ENCODE data around the gene CASS4. TPM values are rescaled to one million over a fixed set of nuclear protein-coding genes. Genes with fewer than 3 reads are reported as not detected.

Gene CASS4
- total RNA-seq, 1 experiment from 2014 or later = 0.15 TPM

DNA sequence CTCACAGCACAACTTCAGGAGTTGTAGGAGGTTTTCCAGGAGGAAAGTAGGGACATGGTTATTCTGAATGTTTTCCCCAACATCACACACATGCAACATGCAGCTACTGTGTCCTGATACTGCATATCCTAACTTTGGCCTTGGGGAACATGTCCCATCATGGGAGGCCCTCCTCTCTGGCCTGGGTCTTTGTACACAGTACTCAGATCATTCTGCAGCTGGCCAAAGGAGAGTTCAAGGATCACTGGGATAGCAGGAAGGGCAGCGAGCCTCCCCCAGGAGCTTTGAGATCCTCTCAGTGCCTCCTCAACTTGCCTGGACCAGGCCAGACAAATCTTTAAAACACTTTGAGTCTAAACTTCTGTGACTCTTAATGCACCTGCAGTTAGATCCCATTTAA is 12.9 kb downstream of the CASS4 start:
- TF ChIP-seq POLR2AphosphoS5 (IDR thresholded peaks at IDR 0.05; ENCODE audit: low read depth, low read length) (no peak), TCF7L2 (IDR thresholded peaks at IDR 0.05; ENCODE audit: low read depth, low read length) (no peak), SIN3A (IDR thresholded peaks at IDR 0.05; ENCODE audit: borderline replicate concordance, insufficient read depth, low read depth, low read length) (no peak)
- TF ChIP-seq, protein P1, sequence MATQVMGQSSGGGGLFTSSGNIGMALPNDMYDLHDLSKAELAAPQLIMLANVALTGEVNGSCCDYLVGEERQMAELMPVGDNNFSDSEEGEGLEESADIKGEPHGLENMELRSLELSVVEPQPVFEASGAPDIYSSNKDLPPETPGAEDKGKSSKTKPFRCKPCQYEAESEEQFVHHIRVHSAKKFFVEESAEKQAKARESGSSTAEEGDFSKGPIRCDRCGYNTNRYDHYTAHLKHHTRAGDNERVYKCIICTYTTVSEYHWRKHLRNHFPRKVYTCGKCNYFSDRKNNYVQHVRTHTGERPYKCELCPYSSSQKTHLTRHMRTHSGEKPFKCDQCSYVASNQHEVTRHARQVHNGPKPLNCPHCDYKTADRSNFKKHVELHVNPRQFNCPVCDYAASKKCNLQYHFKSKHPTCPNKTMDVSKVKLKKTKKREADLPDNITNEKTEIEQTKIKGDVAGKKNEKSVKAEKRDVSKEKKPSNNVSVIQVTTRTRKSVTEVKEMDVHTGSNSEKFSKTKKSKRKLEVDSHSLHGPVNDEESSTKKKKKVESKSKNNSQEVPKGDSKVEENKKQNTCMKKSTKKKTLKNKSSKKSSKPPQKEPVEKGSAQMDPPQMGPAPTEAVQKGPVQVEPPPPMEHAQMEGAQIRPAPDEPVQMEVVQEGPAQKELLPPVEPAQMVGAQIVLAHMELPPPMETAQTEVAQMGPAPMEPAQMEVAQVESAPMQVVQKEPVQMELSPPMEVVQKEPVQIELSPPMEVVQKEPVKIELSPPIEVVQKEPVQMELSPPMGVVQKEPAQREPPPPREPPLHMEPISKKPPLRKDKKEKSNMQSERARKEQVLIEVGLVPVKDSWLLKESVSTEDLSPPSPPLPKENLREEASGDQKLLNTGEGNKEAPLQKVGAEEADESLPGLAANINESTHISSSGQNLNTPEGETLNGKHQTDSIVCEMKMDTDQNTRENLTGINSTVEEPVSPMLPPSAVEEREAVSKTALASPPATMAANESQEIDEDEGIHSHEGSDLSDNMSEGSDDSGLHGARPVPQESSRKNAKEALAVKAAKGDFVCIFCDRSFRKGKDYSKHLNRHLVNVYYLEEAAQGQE (IDR thresholded peaks at IDR 0.05; ENCODE audit: insufficient read depth in 1 of 2, low read depth in 2 of 2, low read length in 1 of 2) = no peak
- TF ChIP-seq, protein P2, sequence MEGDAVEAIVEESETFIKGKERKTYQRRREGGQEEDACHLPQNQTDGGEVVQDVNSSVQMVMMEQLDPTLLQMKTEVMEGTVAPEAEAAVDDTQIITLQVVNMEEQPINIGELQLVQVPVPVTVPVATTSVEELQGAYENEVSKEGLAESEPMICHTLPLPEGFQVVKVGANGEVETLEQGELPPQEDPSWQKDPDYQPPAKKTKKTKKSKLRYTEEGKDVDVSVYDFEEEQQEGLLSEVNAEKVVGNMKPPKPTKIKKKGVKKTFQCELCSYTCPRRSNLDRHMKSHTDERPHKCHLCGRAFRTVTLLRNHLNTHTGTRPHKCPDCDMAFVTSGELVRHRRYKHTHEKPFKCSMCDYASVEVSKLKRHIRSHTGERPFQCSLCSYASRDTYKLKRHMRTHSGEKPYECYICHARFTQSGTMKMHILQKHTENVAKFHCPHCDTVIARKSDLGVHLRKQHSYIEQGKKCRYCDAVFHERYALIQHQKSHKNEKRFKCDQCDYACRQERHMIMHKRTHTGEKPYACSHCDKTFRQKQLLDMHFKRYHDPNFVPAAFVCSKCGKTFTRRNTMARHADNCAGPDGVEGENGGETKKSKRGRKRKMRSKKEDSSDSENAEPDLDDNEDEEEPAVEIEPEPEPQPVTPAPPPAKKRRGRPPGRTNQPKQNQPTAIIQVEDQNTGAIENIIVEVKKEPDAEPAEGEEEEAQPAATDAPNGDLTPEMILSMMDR (IDR thresholded peaks at IDR 0.05) = no peak
- Histone ChIP-seq H3K4me3 (ENCODE audit: low read depth in 2 of 2, low read length in 2 of 2) (no peak overlapping the region), H3K9me3 (ENCODE audit: control insufficient read depth, insufficient read depth, low read depth, low read length) (no peaks in the 10 kb centered on the region), H3K27me3 (ENCODE audit: control insufficient read depth, insufficient read depth, low read length) (no peaks in the 10 kb centered on the region), H3K36me3 (ENCODE audit: control insufficient read depth, insufficient read depth, low read length) (no peaks in the 10 kb centered on the region), H3K27ac (ENCODE audit: low read length) (no peak overlapping the region), H3K4me1 (ENCODE audit: control insufficient read depth, insufficient read depth, low read length) (no peaks in the 10 kb centered on the region)
- ATAC-seq (no peak), DNase-seq (ENCODE audit: low read depth, low spot score) (no peak)
- ChIA-PET CTCF (no interaction called here), POLR2A (interaction anchor here (0.6 kb wide), 1 partner anchor 12 kb away, joined by 6 read pairs; no protein-coding TSS in a partner anchor)
- intact Hi-C loops (cut with micrococcal nuclease; ENCODE audit: unreplicated experiment) (no loop called here), in situ Hi-C loops (cut with HindIII; ENCODE audit: low pct_unique_long_range_greater_than_20kb, low sequenced_read_pairs) (no loop called here)
- no TSS peak for BruUV-seq (replicated peaks)

DNA sequence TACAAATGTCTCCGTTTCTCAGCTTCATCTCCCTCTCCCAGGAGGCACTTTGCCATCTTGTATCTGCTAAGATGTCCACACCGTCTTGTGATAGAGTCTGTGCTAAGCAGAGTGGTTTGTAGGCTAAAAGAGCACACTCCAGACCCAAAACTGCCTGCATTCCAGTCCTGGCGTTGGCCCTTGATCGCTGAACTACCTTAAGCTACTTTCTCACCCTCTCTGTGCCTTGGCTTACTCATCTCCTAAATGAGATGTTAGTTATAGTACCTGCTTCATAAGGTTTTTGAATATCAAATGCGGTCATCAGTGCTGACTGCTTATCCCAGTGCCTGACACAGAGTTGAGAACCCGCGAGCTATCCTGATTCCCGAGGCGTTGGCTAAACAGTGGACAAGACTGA is 14.0 kb downstream of the CASS4 start:
- no peak for DNase-seq (ENCODE audit: low read depth, low spot score)
- H3K4me1 ChIP-seq (ENCODE audit: control insufficient read depth, insufficient read depth, low read length) = no peaks in the 10 kb centered on the region
- in situ Hi-C loops (cut with HindIII; ENCODE audit: low pct_unique_long_range_greater_than_20kb, low sequenced_read_pairs) (no loop called here), intact Hi-C loops (cut with micrococcal nuclease; ENCODE audit: unreplicated experiment) (no loop called here)
- no peak overlapping the region for H3K4me3 ChIP-seq (ENCODE audit: low read depth in 2 of 2, low read length in 2 of 2)
- ChIA-PET POLR2A (no interaction called here), CTCF (no interaction called here)
- no peak for ATAC-seq
- H3K9me3 ChIP-seq (ENCODE audit: control insufficient read depth, insufficient read depth, low read depth, low read length) = no peaks in the 10 kb centered on the region
- no peaks in the 10 kb centered on the region for H3K36me3 ChIP-seq (ENCODE audit: control insufficient read depth, insufficient read depth, low read length)
- H3K27ac ChIP-seq (ENCODE audit: low read length) = no peak overlapping the region
- no TSS peak for BruUV-seq (replicated peaks)
- H3K27me3 ChIP-seq (ENCODE audit: control insufficient read depth, insufficient read depth, low read length) = no peaks in the 10 kb centered on the region
- TF ChIP-seq, protein P2 (IDR thresholded peaks at IDR 0.05) = no peak
- TF ChIP-seq POLR2AphosphoS5 (IDR thresholded peaks at IDR 0.05; ENCODE audit: low read depth, low read length) (no peak), TCF7L2 (IDR thresholded peaks at IDR 0.05; ENCODE audit: low read depth, low read length) (no peak), SIN3A (IDR thresholded peaks at IDR 0.05; ENCODE audit: borderline replicate concordance, insufficient read depth, low read depth, low read length) (no peak)
- TF ChIP-seq, protein P1 (IDR thresholded peaks at IDR 0.05; ENCODE audit: insufficient read depth in 1 of 2, low read depth in 2 of 2, low read length in 1 of 2) = no peak

All from Panc1 (cell line).